GM12878 (cell line): ENCODE results near the gene ABCA3. TPM values are rescaled to one million over a fixed set of nuclear protein-coding genes. Genes with fewer than 3 reads are reported as not detected.
A peak's percentile ranks its signal among the peaks of the same experiment; 100 is the strongest.
"Not testable (repeated sequence)": the region's sequence is repeated elsewhere in the genome, so short reads cannot be mapped to it uniquely, and the experiment has no call there.

ENCODE experiments used
- ATAC-seq: fragments of 200-7000 bp; cut with Tn5 transposase; 3 replicates; pipeline ENCODE4 v1.9.1; 2020; ENCODE audit warnings: mild to moderate bottlenecking, moderate library complexity
- BruUV-seq: library from RNA; stranded (reverse); fragments of 400-500 nt; replicated peaks from 2 replicates; lab custom pipeline; 2021; lab: Mats Ljungman, UMichigan
- CTCF ChIA-PET: fragments of 300-600 bp; sonication (Branson Sonifier 250); formaldehyde crosslinking; extraction: SDS; loops from one replicate; lab custom pipeline; 2021; ENCODE audit warnings: inconsistent platforms; lab: Yijun Ruan, JAX
- POLR2A ChIA-PET: fragments of 350-600 bp; formaldehyde crosslinking; extraction: SDS; loops from one replicate; lab custom pipeline; 2021; ENCODE audit warnings: inconsistent platforms; lab: Charles Lee
- RAD21 ChIA-PET: fragments of 300-600 bp; sonication (Branson Sonifier 250); formaldehyde crosslinking; loops from one replicate; lab custom pipeline; 2023; ENCODE audit warnings: antibody characterized with exemption; ENCODE audit not compliant: unreplicated experiment; lab: Charles Lee
- SMC1A ChIA-PET: fragments of 300-600 bp; sonication (Branson Sonifier 250); formaldehyde crosslinking; loops from one replicate; lab custom pipeline; 2023; ENCODE audit not compliant: unreplicated experiment, uncharacterized antibody; lab: Charles Lee
- DNase-seq: peaks from one replicate; pipeline ENCODE4 v3.0.0-alpha.2; 2011; ENCODE audit warnings: low read depth, low spot score
- FAIRE-seq: peaks from 3 replicates; lab custom pipeline; 2011; peaks lifted over from hg19 to GRCh38; lab: Jason Lieb, UNC
- H2AFZ ChIP-seq: 2 replicates; pipeline ENCODE4 v1.6.0; 2011; ENCODE audit warnings: low read depth, low read length, control low read depth; ENCODE audit not compliant: control insufficient read depth
- H3K27ac ChIP-seq: 2 replicates; pipeline ENCODE4 v1.5.1; 2011; ENCODE audit warnings: control low read depth; ENCODE audit not compliant: control insufficient read depth, insufficient read depth
- H3K27me3 ChIP-seq, 2 experiments: replicated peaks in 1 of 2; 2 replicates each; pipeline versions ENCODE4 v1.6.0 to v1.6.1; 2011; ENCODE audit warnings: low read length in 1 of 2; ENCODE audit not compliant: control insufficient read depth in 2 of 2, insufficient read depth in 2 of 2
- H3K36me3 ChIP-seq, 2 experiments: 2 replicates each; pipeline ENCODE4 v1.5.1; 2011; ENCODE audit warnings: low read length in 1 of 2; ENCODE audit not compliant: control insufficient read depth in 2 of 2, insufficient read depth in 2 of 2
- H3K4me1 ChIP-seq: 2 replicates; pipeline ENCODE4 v1.6.1; 2011; ENCODE audit warnings: mild to moderate bottlenecking, low read length, moderate library complexity, mixed read lengths; ENCODE audit not compliant: control insufficient read depth, insufficient read depth
- H3K4me2 ChIP-seq: 2 replicates; pipeline ENCODE4 v1.6.0; 2011; ENCODE audit warnings: control low read depth; ENCODE audit not compliant: control insufficient read depth, insufficient read depth
- H3K4me3 ChIP-seq: fragments of 200-600 bp; sonication (generic); 2 replicates; pipeline ENCODE4 v1.5.1; 2016
- H3K79me2 ChIP-seq: 2 replicates; pipeline ENCODE4 v1.6.0; 2011; ENCODE audit warnings: low read length; ENCODE audit not compliant: control insufficient read depth, insufficient read depth
- H3K9ac ChIP-seq: 2 replicates; pipeline ENCODE4 v1.8.0; 2011; ENCODE audit warnings: low read length, control low read depth, mixed read lengths; ENCODE audit not compliant: control insufficient read depth, insufficient read depth
- H3K9me3 ChIP-seq: replicated peaks from 3 replicates; pipeline ENCODE4 v1.5.1; 2011; ENCODE audit warnings: mild to moderate bottlenecking, low read length; ENCODE audit not compliant: control insufficient read depth, insufficient read depth
- H4K20me1 ChIP-seq: 2 replicates; pipeline ENCODE4 v1.6.0; 2011; ENCODE audit not compliant: control insufficient read depth, insufficient read depth
- EZH2 ChIP-seq: IDR thresholded peaks from 2 replicates; pipeline ENCODE4 v1.6.1; 2012; ENCODE audit warnings: low read depth, mild to moderate bottlenecking, control low read depth, inconsistent platforms, low read length, borderline replicate concordance; ENCODE audit not compliant: control insufficient read depth
- GABPA ChIP-seq: IDR thresholded peaks from 2 replicates; pipeline ENCODE4 v1.6.1; 2014; ENCODE audit warnings: antibody characterized with exemption, low read depth, mild to moderate bottlenecking, inconsistent platforms
- HCFC1 ChIP-seq: fragments of 150-350 bp; IDR thresholded peaks from 2 replicates; pipeline ENCODE4 v1.6.1; 2014; ENCODE audit warnings: low read length
- HDGF ChIP-seq: fragments of 450-650 bp; IDR thresholded peaks from 2 replicates; pipeline ENCODE4 v1.6.1; 2016; ENCODE audit warnings: antibody characterized with exemption
- RAD21 ChIP-seq: IDR thresholded peaks from 2 replicates; pipeline ENCODE4 v1.6.1; 2011; ENCODE audit warnings: mild to moderate bottlenecking, low read depth, low read length, moderate library complexity; ENCODE audit not compliant: insufficient read depth
- SMC3 ChIP-seq: IDR thresholded peaks from 2 replicates; pipeline ENCODE4 v1.6.1; 2011; ENCODE audit warnings: low read length, improper control_type of control experiment, borderline replicate concordance
- STAT1 ChIP-seq: fragments of 450-650 bp; conservative IDR thresholded peaks from 2 replicates; pipeline ENCODE4 v1.6.1; 2014; ENCODE audit warnings: antibody characterized with exemption, mild to moderate bottlenecking
- TAF1 ChIP-seq: IDR thresholded peaks from 2 replicates; pipeline ENCODE4 v1.6.1; 2011; ENCODE audit warnings: mild to moderate bottlenecking, low read depth, low read length, borderline replicate concordance
- WGBS: methylation state at CpG from one replicate; pipeline ENCODE4 v1.1.6; 2016; ENCODE audit warnings: low lambda C conversion rate; ENCODE audit not compliant: insufficient replicate concordance, insufficient coverage; ENCODE audit errors: missing lambda C conversion rate; 5-methylcytosine and 5-hydroxymethylcytosine counted together
- in situ Hi-C: fragments of 300-500 bp; cut with MboI; formaldehyde crosslinking; loops from 9 replicates; pipeline ENCODE4 v1.14.3; 2018; ENCODE audit warnings: mixed read lengths
- intact Hi-C: fragments of 100-400 bp; cut with micrococcal nuclease; formaldehyde crosslinking; loops from one replicate; pipeline ENCODE4 v1.14.2; 2022; ENCODE audit not compliant: unreplicated experiment
- polyA plus RNA-seq, 11 experiments: library from polyadenylated mRNA; depleted of rRNA in 4 of 11; unstranded in 6 of 11; stranded (reverse) in 5 of 11; fragments of >200 nt; fragmentation: Nextera tagmentation in 4 of 11; fragmentation: Illumina TruSeq in 1 of 11; extraction: Ambion mirVana in 4 of 11; extraction: Trizol in 1 of 11; gene quantifications; 1 replicate in 1 of 11; 2 replicates in 10 of 11; pipeline versions ENCODE4 v1.2.1 to v1.2.3, GENCODE V29; 2011 to 2016; ENCODE audit warnings: inconsistent platforms in 2 of 11, missing spikeins in 2 of 11, low read depth in 1 of 11
- total RNA-seq, 4 experiments: library from RNA; depleted of rRNA in 3 of 4; stranded (reverse); fragments of >200 nt in 3 of 4; fragmentation: Illumina TruSeq in 1 of 4; extraction: Trizol in 1 of 4; gene quantifications; 2 replicates each; pipeline versions ENCODE4 v1.2.1 to v1.2.3, GENCODE V29; 2013 to 2021
- TF ChIP-seq, protein P1 (sequence below): fragments of 450-650 bp; IDR thresholded peaks from 2 replicates; pipeline ENCODE4 v1.6.1; 2016; ENCODE audit warnings: mild to moderate bottlenecking
- TF ChIP-seq, protein P2 (sequence below), 3 experiments: IDR thresholded peaks in 2 of 3; conservative IDR thresholded peaks in 1 of 3; 2 replicates each; pipeline ENCODE4 v1.5.1; 2011; ENCODE audit warnings: low read depth in 3 of 3, low read length in 3 of 3, mild to moderate bottlenecking in 3 of 3, control low read depth in 2 of 3, moderate library complexity in 2 of 3, inconsistent platforms in 1 of 3, mixed read lengths in 1 of 3; ENCODE audit not compliant: control insufficient read depth in 2 of 3, insufficient read depth in 1 of 3; ENCODE audit errors: extremely low read depth in 1 of 3
- TF ChIP-seq, protein P3 (sequence below): fragments of 450-650 bp; formaldehyde crosslinking; IDR thresholded peaks from 2 replicates; pipeline ENCODE4 v1.4.0; 2020; ENCODE audit warnings: mild to moderate bottlenecking, moderate library complexity

The ABCA3 gene
- total and polyA plus RNA-seq, 10 of the 15 experiments (the other 5 are each of a cell fraction or from before 2014, with no cell fraction given), result 0.71 to 17.6 (median 6.7) TPM

DNA sequence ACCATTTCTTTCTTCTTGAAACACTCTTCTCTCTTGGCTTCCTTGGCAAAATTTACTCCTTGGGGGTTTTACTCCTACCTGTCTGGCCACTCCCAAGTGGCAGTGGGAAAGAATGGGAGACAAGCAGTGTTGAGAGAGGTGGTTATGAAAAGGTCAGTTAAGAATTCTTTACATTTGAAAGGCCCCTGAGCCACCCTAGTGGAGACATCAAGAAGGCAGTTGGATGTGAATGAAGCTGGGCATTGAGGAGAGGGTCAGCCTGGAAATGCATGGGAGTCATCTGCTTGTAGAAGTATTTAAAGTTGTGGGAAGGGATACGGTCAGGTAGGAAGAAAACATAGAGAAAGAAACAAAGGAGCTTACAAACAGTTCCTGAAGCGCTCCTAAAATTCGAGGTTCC lies 46.5 kb upstream of the ABCA3 start:
- H2AFZ ChIP-seq, result no peak overlapping the region
- in situ Hi-C loops (no loop called here), intact Hi-C loops (no loop called here)
- H3K4me1 ChIP-seq, result no peaks in the 10 kb centered on the region
- POLR2A ChIA-PET, result no interaction called here
- H3K36me3 ChIP-seq, result no peaks in the 10 kb centered on the region
- no peaks in the 10 kb centered on the region for H3K79me2 ChIP-seq
- H3K9ac ChIP-seq, result no peak overlapping the region
- BruUV-seq, result no TSS peak
- SMC1A ChIA-PET, result no interaction called here
- CTCF ChIA-PET, result interaction anchor here (1.0 kb wide), 1 partner anchor 12 kb away, joined by 3 read pairs; no protein-coding TSS in a partner anchor
- DNase-seq (no peak), FAIRE-seq (no peak), ATAC-seq (peak; percentile 48; the same call in 2 of the 3 replicates)
- H3K27ac ChIP-seq, result no peak overlapping the region
- TF ChIP-seq HCFC1 (no peak), RAD21 (peak; percentile 24; the same call in 1 of the 2 replicates), GABPA (no peak), SMC3 (peak; percentile 14; the same call in 1 of the 2 replicates), EZH2 (no peak), HDGF (no peak), STAT1 (no peak), TAF1 (no peak)
- TF ChIP-seq, protein P1, sequence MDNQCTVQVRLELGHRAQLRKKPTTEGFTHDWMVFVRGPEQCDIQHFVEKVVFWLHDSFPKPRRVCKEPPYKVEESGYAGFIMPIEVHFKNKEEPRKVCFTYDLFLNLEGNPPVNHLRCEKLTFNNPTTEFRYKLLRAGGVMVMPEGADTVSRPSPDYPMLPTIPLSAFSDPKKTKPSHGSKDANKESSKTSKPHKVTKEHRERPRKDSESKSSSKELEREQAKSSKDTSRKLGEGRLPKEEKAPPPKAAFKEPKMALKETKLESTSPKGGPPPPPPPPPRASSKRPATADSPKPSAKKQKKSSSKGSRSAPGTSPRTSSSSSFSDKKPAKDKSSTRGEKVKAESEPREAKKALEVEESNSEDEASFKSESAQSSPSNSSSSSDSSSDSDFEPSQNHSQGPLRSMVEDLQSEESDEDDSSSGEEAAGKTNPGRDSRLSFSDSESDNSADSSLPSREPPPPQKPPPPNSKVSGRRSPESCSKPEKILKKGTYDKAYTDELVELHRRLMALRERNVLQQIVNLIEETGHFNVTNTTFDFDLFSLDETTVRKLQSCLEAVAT, result no peak
- TF ChIP-seq, protein P2, sequence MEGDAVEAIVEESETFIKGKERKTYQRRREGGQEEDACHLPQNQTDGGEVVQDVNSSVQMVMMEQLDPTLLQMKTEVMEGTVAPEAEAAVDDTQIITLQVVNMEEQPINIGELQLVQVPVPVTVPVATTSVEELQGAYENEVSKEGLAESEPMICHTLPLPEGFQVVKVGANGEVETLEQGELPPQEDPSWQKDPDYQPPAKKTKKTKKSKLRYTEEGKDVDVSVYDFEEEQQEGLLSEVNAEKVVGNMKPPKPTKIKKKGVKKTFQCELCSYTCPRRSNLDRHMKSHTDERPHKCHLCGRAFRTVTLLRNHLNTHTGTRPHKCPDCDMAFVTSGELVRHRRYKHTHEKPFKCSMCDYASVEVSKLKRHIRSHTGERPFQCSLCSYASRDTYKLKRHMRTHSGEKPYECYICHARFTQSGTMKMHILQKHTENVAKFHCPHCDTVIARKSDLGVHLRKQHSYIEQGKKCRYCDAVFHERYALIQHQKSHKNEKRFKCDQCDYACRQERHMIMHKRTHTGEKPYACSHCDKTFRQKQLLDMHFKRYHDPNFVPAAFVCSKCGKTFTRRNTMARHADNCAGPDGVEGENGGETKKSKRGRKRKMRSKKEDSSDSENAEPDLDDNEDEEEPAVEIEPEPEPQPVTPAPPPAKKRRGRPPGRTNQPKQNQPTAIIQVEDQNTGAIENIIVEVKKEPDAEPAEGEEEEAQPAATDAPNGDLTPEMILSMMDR (IDR thresholded peaks at IDR 0.05 in 2 of 3, conservative IDR thresholded peaks at IDR 0.05 in 1 of 3; ENCODE audit: control insufficient read depth in 2 of 3, extremely low read depth in 1 of 3, insufficient read depth in 1 of 3, low read depth in 3 of 3, low read length in 3 of 3), result peak in 2 of 3 experiments; percentile 4 to 23; a peak in 1 of 6 replicates
- TF ChIP-seq, protein P3, sequence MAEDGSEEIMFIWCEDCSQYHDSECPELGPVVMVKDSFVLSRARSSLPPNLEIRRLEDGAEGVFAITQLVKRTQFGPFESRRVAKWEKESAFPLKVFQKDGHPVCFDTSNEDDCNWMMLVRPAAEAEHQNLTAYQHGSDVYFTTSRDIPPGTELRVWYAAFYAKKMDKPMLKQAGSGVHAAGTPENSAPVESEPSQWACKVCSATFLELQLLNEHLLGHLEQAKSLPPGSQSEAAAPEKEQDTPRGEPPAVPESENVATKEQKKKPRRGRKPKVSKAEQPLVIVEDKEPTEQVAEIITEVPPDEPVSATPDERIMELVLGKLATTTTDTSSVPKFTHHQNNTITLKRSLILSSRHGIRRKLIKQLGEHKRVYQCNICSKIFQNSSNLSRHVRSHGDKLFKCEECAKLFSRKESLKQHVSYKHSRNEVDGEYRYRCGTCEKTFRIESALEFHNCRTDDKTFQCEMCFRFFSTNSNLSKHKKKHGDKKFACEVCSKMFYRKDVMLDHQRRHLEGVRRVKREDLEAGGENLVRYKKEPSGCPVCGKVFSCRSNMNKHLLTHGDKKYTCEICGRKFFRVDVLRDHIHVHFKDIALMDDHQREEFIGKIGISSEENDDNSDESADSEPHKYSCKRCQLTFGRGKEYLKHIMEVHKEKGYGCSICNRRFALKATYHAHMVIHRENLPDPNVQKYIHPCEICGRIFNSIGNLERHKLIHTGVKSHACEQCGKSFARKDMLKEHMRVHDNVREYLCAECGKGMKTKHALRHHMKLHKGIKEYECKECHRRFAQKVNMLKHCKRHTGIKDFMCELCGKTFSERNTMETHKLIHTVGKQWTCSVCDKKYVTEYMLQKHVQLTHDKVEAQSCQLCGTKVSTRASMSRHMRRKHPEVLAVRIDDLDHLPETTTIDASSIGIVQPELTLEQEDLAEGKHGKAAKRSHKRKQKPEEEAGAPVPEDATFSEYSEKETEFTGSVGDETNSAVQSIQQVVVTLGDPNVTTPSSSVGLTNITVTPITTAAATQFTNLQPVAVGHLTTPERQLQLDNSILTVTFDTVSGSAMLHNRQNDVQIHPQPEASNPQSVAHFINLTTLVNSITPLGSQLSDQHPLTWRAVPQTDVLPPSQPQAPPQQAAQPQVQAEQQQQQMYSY, result no peak
- H3K4me3 ChIP-seq, result no peak overlapping the region
- 70% methylated on average over 3 of the region's 3 CpGs for WGBS
- peaks cover 3% of the 10 kb centered on the region; the same call in 1 of the 3 replicates for H3K9me3 ChIP-seq
- H3K4me2 ChIP-seq, result no peak overlapping the region
- no peaks in the 10 kb centered on the region for H3K27me3 ChIP-seq
- no peaks in the 10 kb centered on the region for H4K20me1 ChIP-seq
- RAD21 ChIA-PET, result no interaction called here

DNA sequence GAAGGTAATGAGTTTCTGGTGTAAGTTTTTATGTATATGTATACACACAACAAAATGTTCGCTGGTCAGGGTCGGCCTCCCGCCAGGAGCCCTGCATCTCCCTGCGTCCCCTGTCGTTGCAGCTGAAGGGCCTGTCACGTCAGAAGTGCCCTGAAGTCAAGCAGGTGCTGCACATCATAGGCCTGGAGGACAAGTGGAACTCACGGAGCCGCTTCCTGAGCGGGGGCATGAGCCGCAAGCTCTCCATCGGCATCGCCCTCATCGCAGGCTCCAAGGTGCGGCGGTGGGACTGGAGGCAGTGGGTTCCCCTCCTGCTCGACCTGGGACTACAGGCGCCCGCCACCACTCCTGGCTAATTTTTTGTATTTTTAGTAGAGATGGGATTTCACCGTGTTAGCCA lies 45.5 kb upstream of the ABCA3 start:
- BruUV-seq, H3K36me3 ChIP-seq, H3K9ac ChIP-seq, H2AFZ ChIP-seq, H3K4me2 ChIP-seq, CTCF ChIA-PET, in situ Hi-C loops, POLR2A ChIA-PET, H3K27me3 ChIP-seq, H3K9me3 ChIP-seq, H3K4me3 ChIP-seq, H4K20me1 ChIP-seq, DNase-seq, FAIRE-seq, intact Hi-C loops, H3K79me2 ChIP-seq, RAD21 ChIA-PET, ATAC-seq, H3K27ac ChIP-seq, H3K4me1 ChIP-seq: not testable (repeated sequence)
- 89% methylated on average over 19 of the region's 19 CpGs for WGBS
- SMC1A ChIA-PET, result interaction anchor here (2.4 kb wide), 1 partner anchor 25 kb away, joined by 7 read pairs; no protein-coding TSS in a partner anchor
